Stimulated activated effector memory CD8-positive, alpha-beta T cell treated with anti-CD3 and anti-CD28 coated beads, Interleukin-12 subunit alpha, Interleukin-12 subunit beta, amount 100 ng/mL, for 72 hours (primary cell): ENCODE measurements around the gene YPEL3.
"Not testable (repeated sequence)": the region's sequence is repeated elsewhere in the genome, so short reads cannot be mapped to it uniquely, and the experiment has no call there.

Experiments used
- ATAC-seq: fragments of 150-1000 bp; cut with Tn5 transposase; 2 replicates; pipeline ENCODE4 v1.10.0; 2021
- DNase-seq, 2 donors: peaks; one replicate each; pipeline ENCODE4 v3.0.0; 2021 to 2022; ENCODE audit warnings: low spot score in 2 of 2
- H3K27ac Mint-ChIP-seq: one replicate; pipeline ENCODE4 v1.8.0; 2022; ENCODE audit warnings: mild to moderate bottlenecking, mixed read lengths
- H3K36me3 Mint-ChIP-seq: one replicate; pipeline ENCODE4 v1.8.0; 2022; ENCODE audit warnings: mild to moderate bottlenecking, mixed read lengths
- H3K4me1 Mint-ChIP-seq: one replicate; pipeline ENCODE4 v1.8.0; 2022; ENCODE audit warnings: mixed read lengths
- H3K4me3 Mint-ChIP-seq: one replicate; pipeline ENCODE4 v1.8.0; 2022; ENCODE audit warnings: mild to moderate bottlenecking, mixed read lengths
- H3K9me3 Mint-ChIP-seq: one replicate; pipeline ENCODE4 v1.8.0; 2022; ENCODE audit warnings: mixed read lengths

YPEL3 gene

DNA sequence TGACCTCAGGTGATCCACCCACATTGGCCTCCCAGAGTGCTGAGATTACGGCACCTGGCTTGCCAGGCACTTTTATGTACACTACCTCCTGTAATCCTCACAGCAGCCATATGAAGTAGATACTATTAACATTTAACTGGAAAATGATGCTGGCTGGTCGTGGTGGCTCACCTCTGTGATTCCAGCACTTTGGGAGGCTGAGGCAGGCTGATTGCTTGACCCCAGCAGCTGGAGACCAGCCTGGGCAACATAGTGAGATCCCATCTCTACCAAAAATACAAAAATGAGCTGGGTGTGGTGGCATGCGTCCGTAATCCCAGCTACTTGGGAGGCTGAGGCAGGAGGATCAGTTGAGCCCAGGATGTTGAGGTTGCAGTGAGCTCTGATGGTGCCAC, 29.0 kb upstream of the YPEL3 start:
- H3K4me3 Mint-ChIP-seq, result no peak overlapping the region
- ATAC-seq (no peak), DNase-seq (no peak)
- no peaks in the 10 kb centered on the region for H3K9me3 Mint-ChIP-seq
- no peak overlapping the region for H3K27ac Mint-ChIP-seq
- peaks cover 9% of the 10 kb centered on the region for H3K36me3 Mint-ChIP-seq
- peaks cover 32% of the 10 kb centered on the region for H3K4me1 Mint-ChIP-seq

DNA sequence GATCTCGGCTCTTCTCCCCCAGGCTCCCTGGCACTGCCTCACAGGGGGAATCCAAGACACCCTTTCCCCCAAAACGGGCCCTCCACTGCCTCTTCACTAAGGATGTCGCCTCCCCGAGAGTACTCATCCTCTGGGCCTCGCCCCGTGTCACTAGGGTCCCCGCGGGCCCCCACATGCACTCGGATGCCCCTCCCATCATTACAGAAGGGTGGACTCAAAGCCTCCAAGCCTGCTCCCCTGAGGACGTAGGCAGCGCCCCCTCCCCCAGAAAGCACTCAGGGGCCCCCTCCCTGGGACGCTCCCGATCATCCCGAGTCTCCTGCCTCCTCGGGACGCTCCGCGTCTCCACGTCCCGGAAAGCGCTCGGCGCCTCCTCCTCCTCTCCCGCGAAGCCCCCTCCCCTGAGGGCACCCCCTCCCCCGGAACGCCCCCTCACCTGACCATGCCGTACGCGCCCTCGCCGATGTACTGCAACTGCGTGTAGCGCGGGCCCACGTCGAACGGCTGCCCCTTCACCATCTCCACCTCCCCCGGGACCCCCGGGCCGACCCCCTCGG, 26.7 kb upstream of the YPEL3 start:
- DNase-seq (peak in 1 of 2 donors; percentile 58), ATAC-seq (peak; percentile 47)
- Mint-ChIP-seq H3K36me3 (peaks cover 27% of the 10 kb centered on the region), H3K4me1 (peaks cover 38% of the 10 kb centered on the region), H3K4me3 (peak overlapping the region; percentile 80), H3K9me3 (no peaks in the 10 kb centered on the region), H3K27ac (peak overlapping the region; percentile 93)

DNA sequence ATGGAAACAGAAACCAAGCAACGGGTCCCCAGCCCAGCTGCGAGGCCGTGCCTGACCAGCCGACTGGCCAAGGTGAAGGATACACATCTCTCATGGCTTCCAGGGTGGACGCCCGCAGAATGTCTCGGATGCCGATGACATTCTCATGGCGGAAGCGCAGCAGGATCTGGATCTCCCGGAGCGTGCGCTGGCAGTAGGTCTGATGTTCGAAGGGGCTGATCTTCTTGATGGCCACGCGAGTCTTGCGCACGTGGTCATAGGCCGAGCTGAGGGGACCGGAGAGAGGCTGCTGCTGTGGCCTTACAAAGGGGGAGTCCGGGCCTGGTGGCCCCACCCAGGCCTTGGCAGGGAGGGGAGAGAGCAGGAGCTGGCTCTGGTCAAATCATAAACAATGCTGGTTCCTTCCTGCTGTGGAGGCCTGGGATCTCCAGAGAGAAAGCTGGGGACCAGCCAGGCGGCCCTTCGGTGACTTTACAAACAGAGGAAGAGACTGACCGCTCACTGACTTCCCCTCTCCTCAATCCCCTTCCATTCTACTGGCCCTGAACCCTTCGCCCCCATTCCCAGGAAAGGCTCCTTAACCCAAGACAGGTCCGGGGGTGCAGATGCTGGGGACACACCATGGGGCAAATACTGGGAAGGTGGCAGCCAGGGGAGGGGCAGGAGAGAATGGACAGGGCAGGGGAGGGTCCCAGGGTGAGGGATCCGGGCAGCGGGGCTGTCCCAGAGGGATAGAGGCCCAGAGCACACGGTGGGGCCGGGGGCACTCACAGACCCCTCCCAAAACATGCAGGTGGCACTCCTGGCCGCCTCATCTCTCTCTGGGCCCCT, 25.9 kb upstream of the YPEL3 start:
- no peak for ATAC-seq
- no peak for DNase-seq

DNA sequence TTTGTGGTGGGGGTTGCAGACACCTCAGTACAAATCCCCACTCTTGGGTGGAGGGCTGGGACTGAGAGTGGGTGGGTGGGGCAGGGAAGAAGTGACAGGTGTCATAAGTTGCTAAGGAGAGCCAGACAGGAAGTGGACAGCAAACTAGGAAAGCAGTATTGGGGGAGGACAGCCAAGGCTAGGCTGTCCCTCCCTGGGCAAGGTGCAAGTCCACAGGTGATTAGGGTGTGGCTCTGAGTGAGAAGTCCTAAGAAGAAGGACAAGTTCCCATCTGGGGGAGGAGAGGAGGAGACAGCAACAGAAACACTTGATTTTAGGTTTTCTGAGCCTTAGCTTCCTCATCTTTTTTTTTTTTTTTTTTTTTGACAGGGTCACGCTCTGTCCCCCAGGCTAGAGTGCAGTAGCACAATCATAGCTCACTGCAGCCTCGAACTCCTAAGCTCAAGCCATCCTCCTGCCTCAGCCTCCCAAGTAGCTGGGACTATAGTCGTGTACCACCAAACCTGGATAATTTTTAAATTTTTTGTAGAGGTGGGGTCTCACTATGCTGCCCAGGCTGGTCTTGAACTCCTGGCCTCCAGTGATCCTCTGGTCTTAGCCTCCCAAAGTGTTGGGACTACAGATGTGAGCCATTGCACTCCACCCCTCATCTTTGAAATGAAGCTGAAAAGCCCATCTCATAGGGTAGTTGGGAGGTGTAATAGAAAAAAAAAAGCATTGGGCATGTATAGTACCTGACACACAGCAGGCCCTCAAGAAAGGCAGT, 24.5 kb upstream of the YPEL3 start:
- H3K4me1 Mint-ChIP-seq, result peaks cover 32% of the 10 kb centered on the region
- no peak for DNase-seq
- peak overlapping the region; percentile 93 for H3K27ac Mint-ChIP-seq
- ATAC-seq, result no peak
- no peak overlapping the region for H3K4me3 Mint-ChIP-seq
- H3K9me3 Mint-ChIP-seq, result no peaks in the 10 kb centered on the region
- H3K36me3 Mint-ChIP-seq, result peaks cover 42% of the 10 kb centered on the region

More for the DNA sequence above, 25.9 kb upstream of the YPEL3 start:
- Mint-ChIP-seq H3K4me3 (peak overlapping the region; percentile 80), H3K36me3 (peaks cover 29% of the 10 kb centered on the region), H3K9me3 (no peaks in the 10 kb centered on the region), H3K27ac (peak overlapping the region; percentile 93), H3K4me1 (peaks cover 38% of the 10 kb centered on the region)

DNA sequence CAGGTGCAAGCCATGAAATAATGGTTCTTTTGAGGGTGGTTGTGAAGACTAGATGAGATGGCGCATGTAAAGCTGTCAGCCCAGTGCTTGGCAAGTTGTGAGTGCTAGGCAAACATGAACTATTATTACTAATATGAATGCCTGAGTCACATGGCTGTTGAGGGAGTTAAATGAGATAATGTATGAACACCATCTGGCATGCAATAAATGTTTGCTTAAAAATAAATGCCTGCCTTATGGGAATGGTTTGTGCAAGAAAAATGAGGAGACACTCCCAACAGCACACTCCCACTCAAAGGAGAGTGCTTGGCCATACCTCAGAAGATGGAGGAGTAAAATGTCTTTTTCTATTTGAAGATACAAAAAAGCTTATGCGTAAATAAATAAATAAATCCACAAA, 23.4 kb upstream of the YPEL3 start:
- H3K27ac Mint-ChIP-seq, result peak overlapping the region; percentile 93
- no peak for DNase-seq
- no peak for ATAC-seq
- H3K4me1 Mint-ChIP-seq, result peaks cover 43% of the 10 kb centered on the region
- no peaks in the 10 kb centered on the region for H3K9me3 Mint-ChIP-seq
- peaks cover 51% of the 10 kb centered on the region for H3K36me3 Mint-ChIP-seq
- no peak overlapping the region for H3K4me3 Mint-ChIP-seq

DNA sequence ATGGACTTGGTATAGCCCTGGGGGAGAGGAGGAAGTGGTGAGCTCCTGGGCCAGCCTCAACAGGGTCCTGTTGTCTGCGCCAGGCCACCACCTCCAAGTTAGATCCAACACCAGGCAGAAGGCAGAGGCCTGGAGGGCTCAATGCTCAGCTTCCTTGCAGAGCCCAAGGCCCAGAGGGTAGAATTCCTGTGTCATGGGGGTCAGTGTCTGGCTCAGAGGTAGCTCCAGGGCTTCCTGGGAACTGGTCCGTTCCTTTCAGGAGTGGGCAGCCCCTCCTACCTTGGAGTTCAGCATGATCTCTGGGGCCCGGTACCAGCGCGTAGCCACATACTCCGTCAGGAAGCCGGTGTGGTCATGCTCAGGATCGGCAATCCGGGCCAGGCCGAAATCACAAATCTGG, 21.8 kb upstream of the YPEL3 start:
- H3K27ac Mint-ChIP-seq, result no peak overlapping the region
- H3K36me3 Mint-ChIP-seq, result peaks cover 60% of the 10 kb centered on the region
- H3K4me1 Mint-ChIP-seq, result peaks cover 52% of the 10 kb centered on the region
- H3K9me3 Mint-ChIP-seq, result no peaks in the 10 kb centered on the region
- ATAC-seq (no peak), DNase-seq (no peak)
- H3K4me3 Mint-ChIP-seq, result no peak overlapping the region

DNA sequence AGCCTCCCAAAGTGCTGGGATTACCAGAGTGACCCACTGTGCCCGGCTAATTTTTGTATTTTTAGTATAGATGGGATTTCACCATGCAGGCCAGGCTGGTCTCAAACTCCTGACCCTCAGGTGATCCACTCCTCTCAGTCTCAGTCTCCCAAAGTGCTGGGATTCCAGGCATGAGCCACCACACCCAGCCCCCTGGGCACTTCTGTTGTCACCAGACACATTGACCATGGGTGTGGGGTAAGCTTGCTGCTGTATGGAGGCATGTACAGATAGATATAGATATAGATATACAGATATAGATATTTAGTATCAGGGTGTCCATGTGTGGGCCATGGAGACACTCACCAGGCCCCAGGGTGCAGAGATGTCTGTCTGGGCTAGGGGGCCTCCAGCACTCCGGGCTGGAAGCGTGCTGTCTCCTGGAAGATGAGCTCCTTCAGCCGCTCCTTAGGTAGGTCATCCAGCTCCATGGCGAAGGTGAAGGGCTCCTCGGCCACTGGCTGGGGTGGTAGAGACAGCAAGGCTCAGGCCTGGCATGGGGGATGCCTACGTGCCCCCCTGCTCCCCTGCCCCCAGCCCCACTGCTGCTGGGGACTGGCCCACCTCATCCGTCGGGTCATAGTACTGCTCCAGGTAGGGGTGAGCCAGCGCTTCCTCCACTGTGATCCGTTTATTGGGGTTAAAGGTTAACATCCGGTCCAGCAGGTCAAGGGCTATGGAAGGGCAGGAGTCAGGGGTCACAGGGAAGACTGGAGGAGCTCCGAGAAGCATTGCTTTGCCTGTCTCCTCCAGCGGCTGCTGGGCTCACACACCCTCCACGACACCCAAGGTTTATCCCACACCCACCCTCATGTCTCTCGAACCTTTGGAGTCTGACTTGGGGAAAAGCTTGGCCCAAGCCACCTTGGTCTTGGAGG, 20.5 kb upstream of the YPEL3 start:
- ATAC-seq (no peak), DNase-seq (no peak)
- Mint-ChIP-seq H3K4me1 (peaks cover 43% of the 10 kb centered on the region), H3K27ac (no peak overlapping the region), H3K4me3 (no peak overlapping the region), H3K36me3 (peaks cover 57% of the 10 kb centered on the region), H3K9me3 (no peaks in the 10 kb centered on the region)

DNA sequence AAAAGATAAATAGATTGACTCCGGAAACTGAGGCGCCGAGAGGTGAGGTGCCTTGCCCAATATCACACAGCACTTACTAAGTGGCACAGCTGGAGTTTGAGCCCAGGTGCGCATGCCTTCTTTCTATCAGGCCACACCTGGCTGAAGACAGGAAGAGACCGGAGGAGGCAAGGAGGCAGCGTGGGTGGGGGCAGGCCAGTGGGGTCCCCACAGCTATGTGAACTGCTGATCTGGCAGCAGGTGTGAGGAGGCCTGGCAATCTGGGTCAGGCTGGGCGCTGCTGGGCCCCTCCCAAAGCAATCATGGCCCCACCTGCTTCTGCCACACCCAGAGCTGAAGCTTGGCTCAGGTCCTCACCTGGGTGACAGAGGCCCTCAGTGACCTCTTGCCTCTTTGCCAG, 19.2 kb upstream of the YPEL3 start:
- Mint-ChIP-seq H3K4me3 (no peak overlapping the region), H3K4me1 (peaks cover 36% of the 10 kb centered on the region), H3K36me3 (peaks cover 57% of the 10 kb centered on the region), H3K27ac (peak overlapping the region; percentile 65), H3K9me3 (no peaks in the 10 kb centered on the region)
- ATAC-seq, result peak; percentile 14
- DNase-seq, result no peak

DNA sequence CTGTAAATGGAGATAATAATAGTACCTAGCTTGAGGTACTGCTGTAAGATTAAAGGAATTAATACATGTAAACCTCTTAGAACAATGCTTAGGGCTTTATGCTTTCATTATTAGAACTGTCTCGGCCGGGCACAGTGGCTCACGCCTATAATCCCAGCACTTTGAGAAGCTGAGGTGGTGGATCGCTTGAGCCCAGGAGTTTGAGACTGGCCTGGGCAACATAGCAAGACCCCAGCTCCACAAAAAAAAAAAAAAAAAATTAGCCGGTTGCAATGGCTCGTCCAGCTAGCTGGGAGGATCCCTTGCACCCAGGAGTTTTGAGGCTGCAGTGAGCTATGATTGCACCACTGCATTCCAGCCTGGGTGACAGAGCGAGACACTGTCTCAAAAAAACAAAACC, 18.8 kb upstream of the YPEL3 start:
- H3K36me3 Mint-ChIP-seq, result peaks cover 57% of the 10 kb centered on the region

DNA sequence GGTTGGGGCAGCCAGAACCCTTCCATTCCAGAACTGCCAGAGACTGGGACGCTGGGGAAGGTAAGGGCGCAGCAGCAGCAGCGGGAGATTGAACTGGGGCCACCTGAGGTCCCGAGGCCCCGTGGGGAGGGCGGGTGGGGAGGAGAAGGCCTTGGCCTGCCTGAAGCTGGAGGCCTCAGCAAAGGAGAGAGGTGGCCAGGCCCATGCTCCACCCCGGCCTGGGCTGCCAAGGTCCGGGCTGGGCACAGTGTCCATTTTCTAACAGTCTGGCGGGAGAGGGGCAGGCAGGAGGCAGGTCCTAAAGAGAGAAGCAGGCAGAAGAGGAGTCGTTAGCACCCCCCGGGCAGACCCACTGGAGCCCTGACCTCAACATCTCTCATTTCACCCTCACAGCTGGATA, 18.4 kb upstream of the YPEL3 start:
- Mint-ChIP-seq H3K9me3 (no peaks in the 10 kb centered on the region), H3K36me3 (peaks cover 54% of the 10 kb centered on the region), H3K4me3 (no peak overlapping the region), H3K27ac (peak overlapping the region; percentile 65), H3K4me1 (peaks cover 30% of the 10 kb centered on the region)
- ATAC-seq (no peak), DNase-seq (no peak)

More for the DNA sequence above, 18.8 kb upstream of the YPEL3 start:
- H3K9me3 Mint-ChIP-seq, DNase-seq, ATAC-seq, H3K4me3 Mint-ChIP-seq: not testable (repeated sequence)
- H3K27ac Mint-ChIP-seq, result peak overlapping the region; percentile 65
- H3K4me1 Mint-ChIP-seq, result peaks cover 32% of the 10 kb centered on the region

DNA sequence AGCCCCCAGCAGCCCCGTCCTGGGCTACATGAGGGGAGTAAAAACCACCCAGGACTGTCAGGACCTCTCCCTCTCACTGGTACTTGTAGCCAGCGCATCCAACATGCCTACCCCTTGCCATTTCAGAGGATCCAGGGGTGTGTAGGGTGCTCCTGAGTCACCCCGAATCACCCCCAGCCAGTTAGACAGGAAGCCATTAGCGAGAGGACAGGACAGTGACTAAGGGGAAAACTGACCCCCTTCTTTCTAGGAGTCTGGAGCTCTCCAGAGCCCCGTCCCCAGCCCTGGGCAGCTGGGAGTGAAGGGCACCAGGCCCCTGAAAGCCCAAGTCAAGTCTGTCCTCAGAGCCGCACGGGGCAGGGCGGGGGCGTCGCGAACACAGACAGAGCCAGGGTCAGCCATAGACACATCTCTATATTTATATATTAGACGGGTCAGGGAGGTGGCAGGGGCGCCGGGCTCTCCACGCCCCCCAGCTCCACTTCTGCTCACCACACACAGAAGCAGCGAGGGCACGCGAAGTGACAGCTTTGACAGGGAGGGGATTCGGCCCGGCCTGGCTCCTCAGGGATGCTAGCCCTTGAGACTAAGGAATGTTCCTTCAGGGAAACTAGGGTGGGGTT, 17.8 kb upstream of the YPEL3 start:
- Mint-ChIP-seq H3K9me3 (no peaks in the 10 kb centered on the region), H3K36me3 (peaks cover 48% of the 10 kb centered on the region), H3K27ac (peak overlapping the region; percentile 65), H3K4me3 (no peak overlapping the region), H3K4me1 (peaks cover 27% of the 10 kb centered on the region)
- DNase-seq (no peak), ATAC-seq (no peak)

DNA sequence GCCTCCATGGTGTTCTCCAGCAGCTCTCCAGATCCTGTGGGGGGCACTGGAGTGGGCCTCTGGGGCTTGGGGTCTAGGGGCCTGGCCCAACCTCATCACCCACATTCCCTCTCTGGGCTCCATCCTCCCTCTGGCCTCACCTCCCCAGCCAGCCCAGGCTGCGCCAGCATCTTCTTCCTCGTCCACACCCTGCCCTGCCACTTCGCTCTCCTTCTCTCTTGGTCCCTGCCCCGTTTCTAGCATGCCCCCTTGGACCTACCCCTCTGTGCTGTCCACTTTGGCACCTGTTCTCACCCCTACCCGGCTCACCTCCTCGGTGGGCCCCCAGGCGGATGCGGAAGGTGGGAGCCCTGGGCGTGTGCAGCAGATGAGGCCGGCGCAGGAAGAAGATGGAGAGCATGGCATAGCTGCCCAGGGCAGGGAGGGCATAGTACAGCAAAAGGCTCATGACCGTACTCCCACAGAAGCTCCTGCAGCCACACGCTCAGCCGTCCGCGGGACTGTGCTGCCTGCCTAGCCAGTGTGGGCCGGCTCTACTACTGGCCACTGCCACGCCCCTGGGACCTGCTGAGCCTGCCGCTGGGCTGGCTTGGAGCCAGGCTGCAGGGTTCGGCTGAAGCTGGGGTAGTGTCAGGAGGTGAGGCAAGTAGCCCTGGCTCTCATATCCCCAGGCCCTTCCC, 17.2 kb upstream of the YPEL3 start, which contains the start of gene GDPD3:
Gene GDPD3 (minus strand): TSS at position 507 of the 680 bp plus-strand sequence. CDS start 59 bp downstream, at position 448.
- no peak within 1 kb of the TSS for H3K4me3 Mint-ChIP-seq
- ATAC-seq, result peak; percentile 2

DNA sequence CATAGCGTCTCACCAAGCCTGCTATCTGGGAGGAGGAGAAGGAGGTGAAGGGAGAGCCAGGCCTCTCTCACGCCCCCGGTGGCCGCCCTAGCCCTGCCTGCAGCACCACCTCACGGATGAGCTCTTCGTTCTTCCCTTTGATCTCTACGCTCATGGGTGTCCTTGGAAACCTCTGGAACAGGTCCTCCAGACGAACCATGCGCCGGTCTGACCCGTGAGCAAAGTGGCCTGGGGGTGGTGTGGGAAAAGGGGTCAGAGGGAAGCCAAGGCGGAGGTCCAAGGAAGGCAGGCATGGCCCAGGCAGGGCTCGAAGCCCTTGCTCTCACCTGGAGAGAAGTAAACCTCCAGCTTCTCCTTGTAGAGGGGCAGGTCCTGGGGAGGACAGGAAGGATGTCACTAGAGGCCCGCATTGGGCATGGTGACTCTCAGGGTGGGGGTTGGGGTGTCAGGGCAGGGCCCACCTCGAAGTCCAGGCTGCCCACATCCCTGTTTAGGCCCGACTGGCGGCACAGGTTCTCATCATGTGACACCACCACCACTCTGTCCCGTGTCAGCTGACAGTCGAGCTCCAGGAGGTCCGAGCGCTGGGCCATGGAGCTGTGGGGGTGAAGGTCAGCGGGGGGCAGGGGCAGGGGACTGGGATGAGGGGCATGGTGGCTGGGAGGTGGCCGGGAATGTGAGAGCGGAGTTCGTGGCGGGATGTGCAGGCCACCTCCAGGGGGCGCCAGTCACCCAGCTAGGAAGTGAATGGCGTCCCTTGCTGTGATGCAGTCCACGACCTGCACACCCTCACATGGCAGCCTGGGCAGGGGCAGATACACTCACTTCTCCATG, 16.4 kb upstream of the YPEL3 start:
- peaks cover 44% of the 10 kb centered on the region for H3K36me3 Mint-ChIP-seq
- peak overlapping the region; percentile 76 for H3K27ac Mint-ChIP-seq
- peaks cover 27% of the 10 kb centered on the region for H3K4me1 Mint-ChIP-seq
- ATAC-seq (peak; percentile 75), DNase-seq (peak; percentile 62 to 80)
- no peaks in the 10 kb centered on the region for H3K9me3 Mint-ChIP-seq
- no peak overlapping the region for H3K4me3 Mint-ChIP-seq

More for the DNA sequence above, 17.2 kb upstream of the YPEL3 start, which contains the start of gene GDPD3:
- Mint-ChIP-seq H3K9me3 (no peaks in the 10 kb centered on the region), H3K4me1 (peaks cover 27% of the 10 kb centered on the region), H3K27ac (peak within 1 kb of the TSS; percentile 76), H3K36me3 (peaks cover 48% of the 10 kb centered on the region)
- no peak for DNase-seq
